ENCODE measurements around the gene PPM1F. TPM values are rescaled to one million over a fixed set of nuclear protein-coding genes. Genes with fewer than 3 reads are reported as not detected.

Gene PPM1F
- total RNA-seq, 1 experiment from 2014 or later, result 21.1 TPM

DNA sequence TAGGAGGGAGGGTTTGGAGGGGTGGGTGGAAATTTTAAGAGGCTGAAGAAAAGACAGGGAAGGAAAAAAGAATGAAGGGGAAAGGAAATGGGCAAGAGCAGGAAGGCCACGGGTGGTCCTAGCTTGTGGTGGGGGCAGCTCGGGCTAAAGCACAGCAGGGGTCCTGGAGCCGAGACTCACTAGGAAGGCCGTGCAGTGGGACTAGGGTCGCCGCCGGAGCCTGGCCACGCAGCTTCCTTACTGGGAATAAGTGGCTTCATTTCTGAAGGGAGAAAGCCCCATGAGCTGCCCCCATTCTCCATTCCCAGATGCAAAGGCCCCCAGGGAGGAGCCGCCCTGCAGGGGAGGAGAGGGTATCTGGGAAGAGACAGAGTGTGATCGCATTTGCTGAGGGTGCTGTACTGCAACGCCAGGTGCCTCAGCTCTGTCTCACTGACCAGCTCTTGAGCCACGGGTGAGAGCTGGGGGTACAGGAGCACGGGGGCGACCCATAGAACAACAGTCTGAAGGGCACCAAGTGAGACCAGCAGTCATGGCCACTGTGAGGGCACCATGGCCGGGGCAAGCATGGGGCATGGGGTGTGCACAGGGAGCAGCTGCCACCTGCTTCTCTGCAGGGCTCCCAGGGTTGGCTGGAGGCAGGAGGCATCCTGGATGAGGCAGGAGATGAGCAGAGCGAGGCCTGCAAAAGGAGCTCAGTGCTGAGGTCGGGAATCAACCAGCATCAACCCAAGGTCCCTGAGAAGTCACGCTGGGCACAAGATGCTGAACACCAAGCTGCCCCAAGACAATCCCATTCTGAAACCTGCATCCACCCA lies 18.4 kb upstream of the PPM1F start:
- Mint-ChIP-seq H3K4me1 (no peaks in the 10 kb centered on the region), H3K27ac (peak overlapping the region in 1 of 3 experiments; percentile 22; a peak in 1 of 7 replicates), H3K4me3 (no peak overlapping the region), H3K9me3 (no peaks in the 10 kb centered on the region), H3K36me3 (ENCODE audit: insufficient read depth in 1 of 3, low read depth in 3 of 3) (peaks cover 58 to 93% (median 81%) of the 10 kb centered on the region in 3 experiments; a peak in 6 of 7 replicates), H3K27me3 (ENCODE audit: low read depth) (no peaks in the 10 kb centered on the region; the same call in 1 of the 2 replicates)
- Histone ChIP-seq H2BK20ac (ENCODE audit: low read depth, low read length, poor library complexity, severe bottlenecking) (no peak overlapping the region), H3K4me1 (ENCODE audit: insufficient read depth, low read length) (no peaks in the 10 kb centered on the region), H3K27ac (ENCODE audit: insufficient read length, low read depth, low read length) (no peak overlapping the region), H2BK120ac (ENCODE audit: low read depth, low read length, poor library complexity, severe bottlenecking) (no peak overlapping the region), H3K79me1 (ENCODE audit: insufficient read depth, low read depth, low read length, poor library complexity, severe bottlenecking) (no peaks in the 10 kb centered on the region), H3K9ac (ENCODE audit: extremely low read depth, insufficient read length, low read length) (no peak overlapping the region), H3K27me3 (ENCODE audit: insufficient read depth, low read length) (no peaks in the 10 kb centered on the region), H2BK5ac (ENCODE audit: insufficient read length, low read length) (no peak overlapping the region), H3K79me2 (ENCODE audit: insufficient read depth, low read length) (no peaks in the 10 kb centered on the region), H3K9me3 (ENCODE audit: control insufficient read depth, low read depth, low read length) (no peaks in the 10 kb centered on the region), H4K8ac (replicated peaks; ENCODE audit: insufficient read length, low read depth, low read length) (no peak overlapping the region), H2BK15ac (ENCODE audit: low read depth, low read length) (no peak overlapping the region), H3K56ac (ENCODE audit: insufficient read length, low read depth, low read length) (no peak overlapping the region), H2AK5ac (ENCODE audit: insufficient read length, low read length) (no peak overlapping the region), H2AFZ (ENCODE audit: low read length) (no peak overlapping the region), H2BK12ac (ENCODE audit: insufficient read length, low read depth, low read length) (no peak overlapping the region), H3K14ac (ENCODE audit: insufficient read depth, low read length) (no peak overlapping the region), H4K91ac (ENCODE audit: insufficient read length, low read depth, low read length) (no peak overlapping the region), H4K5ac (ENCODE audit: insufficient read length, low read depth, low read length) (no peak overlapping the region), H3K23ac (ENCODE audit: insufficient read length, low read depth, low read length) (no peak overlapping the region), H4K20me1 (ENCODE audit: control insufficient read depth, insufficient read depth, insufficient read length) (no peaks in the 10 kb centered on the region), H3K23me2 (ENCODE audit: insufficient read length, low read depth, low read length, poor library complexity, severe bottlenecking) (peaks cover 3% of the 10 kb centered on the region), H3K4ac (ENCODE audit: low read depth, low read length) (no peak overlapping the region), H3K18ac (ENCODE audit: insufficient read length, low read depth, low read length) (no peak overlapping the region), H3T11ph (ENCODE audit: low read length) (no peak overlapping the region), H3K4me2 (ENCODE audit: insufficient read depth, insufficient read length, low read length) (no peak overlapping the region)
- no peak for TF ChIP-seq CTCF (conservative IDR thresholded peaks at IDR 0.05)
- DNase-seq, result no peak
- no CpG with 5 or more reads among the region's 18 CpGs for WGBS (ENCODE audit: extremely low coverage, insufficient read length, low lambda C conversion rate)

Data from H9 (cell line).